Measurements from ENCODE around the gene MEAF6.
A peak's percentile ranks its signal among the peaks of the same experiment; 100 is the strongest.
"Not testable (repeated sequence)": the region's sequence is repeated elsewhere in the genome, so short reads cannot be mapped to it uniquely, and the experiment has no call there.

The MEAF6 gene

GRCh38 chr1:37529888-37530287, 15.3 kb upstream of the MEAF6 start:
- not testable (repeated sequence) for DNase-seq

GRCh38 chr1:37519613-37520012, 5.0 kb upstream of the MEAF6 start:
- DNase-seq = no peak

DNA sequence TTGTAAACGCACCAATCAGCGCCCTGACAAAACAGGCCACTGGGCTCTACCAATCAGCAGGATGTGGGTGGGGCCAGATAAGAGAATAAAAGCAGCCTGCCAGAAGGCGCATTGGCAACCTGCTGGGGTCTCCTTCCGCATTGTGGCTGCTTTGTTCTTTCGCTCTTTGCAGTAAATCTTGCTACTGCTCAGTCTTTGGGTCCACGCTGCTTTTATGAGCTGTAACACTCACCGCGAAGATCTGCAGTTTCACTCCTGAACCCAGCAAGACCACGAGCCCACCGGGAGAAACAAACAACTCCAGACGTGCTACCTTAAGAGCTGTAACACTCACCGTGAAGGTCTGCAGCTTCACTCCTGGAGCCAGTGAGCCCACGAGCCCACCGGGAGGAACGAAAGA, 4.4 kb upstream of the MEAF6 start:
- peak; percentile 63 for DNase-seq

- DNase-seq = not testable (repeated sequence)
Observed at GRCh38 chr1:37518241-37518640, 3.7 kb upstream of the MEAF6 start.

DNA sequence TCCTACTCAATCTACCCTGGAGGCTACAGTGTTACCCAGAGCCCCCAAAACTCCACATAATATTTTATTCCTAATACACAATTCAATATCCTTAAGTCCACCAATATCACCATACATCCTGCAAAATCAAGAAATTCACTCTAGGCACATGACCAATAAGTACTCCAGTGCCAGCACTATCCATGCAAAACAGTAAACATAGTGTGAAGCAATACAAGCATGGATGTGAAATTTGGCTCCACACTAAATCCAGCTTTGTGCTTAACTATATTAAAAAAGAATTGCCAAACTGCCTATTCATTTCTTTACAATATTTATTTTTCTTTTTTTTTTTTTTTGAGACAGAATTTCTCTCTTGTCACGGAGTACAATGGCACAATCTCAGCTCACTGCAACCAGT, 3.0 kb upstream of the MEAF6 start:
- DNase-seq = no peak

DNA sequence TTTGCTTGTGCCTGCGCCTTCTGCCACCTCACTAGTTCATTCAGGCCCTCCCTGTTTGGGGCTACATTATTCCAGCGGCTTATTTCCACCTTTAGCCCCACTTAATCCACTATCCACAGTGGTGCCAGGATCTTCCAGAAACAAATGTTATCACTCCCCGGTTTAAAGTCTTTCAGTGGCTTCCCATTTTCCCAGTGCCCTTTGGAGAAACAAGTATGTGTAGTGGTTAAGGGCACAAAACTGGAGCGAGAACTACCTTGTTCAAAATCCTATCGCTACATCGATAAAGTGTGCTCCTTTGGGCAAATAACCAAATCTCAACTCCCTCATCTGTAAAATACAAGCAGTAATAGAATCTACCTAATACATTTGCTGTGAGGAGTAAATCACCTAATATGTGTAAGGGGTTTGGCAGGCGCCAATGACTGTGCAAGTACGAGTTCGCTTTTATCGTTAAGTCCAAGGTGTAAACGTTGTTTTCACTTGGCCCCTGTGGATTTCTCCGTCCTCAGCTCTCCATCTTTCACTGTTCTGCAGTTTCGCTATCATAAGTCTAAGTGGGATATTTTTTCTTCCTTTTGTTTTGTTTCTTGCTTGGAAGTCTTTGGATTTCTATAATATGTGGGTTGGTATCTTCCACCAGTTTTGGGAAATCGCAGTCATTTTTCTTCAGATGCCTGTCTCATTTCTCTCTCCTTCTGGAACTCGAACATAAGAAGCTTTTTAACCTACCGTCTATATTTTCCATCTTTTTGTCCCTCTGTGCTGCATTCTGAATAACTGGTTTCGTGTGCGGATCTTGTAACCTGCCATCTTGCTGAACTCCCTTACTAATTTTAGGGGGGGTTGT, 844 bp upstream of the MEAF6 start:
- no peak for DNase-seq

GRCh38 chr1:37513795-37514349, 694 bp downstream of the MEAF6 start:
- DNase-seq = peak; percentile 62

- no peak for DNase-seq
Observed at GRCh38 chr1:37509181-37509580, 5.4 kb downstream of the MEAF6 start.

- no peak for DNase-seq
Observed at GRCh38 chr1:37506740-37507139, 7.8 kb downstream of the MEAF6 start.

- DNase-seq = not testable (repeated sequence)
Observed at GRCh38 chr1:37502791-37503190, 11.8 kb downstream of the MEAF6 start.

GRCh38 chr1:37502104-37502503, 12.5 kb downstream of the MEAF6 start:
- DNase-seq = no peak

DNA sequence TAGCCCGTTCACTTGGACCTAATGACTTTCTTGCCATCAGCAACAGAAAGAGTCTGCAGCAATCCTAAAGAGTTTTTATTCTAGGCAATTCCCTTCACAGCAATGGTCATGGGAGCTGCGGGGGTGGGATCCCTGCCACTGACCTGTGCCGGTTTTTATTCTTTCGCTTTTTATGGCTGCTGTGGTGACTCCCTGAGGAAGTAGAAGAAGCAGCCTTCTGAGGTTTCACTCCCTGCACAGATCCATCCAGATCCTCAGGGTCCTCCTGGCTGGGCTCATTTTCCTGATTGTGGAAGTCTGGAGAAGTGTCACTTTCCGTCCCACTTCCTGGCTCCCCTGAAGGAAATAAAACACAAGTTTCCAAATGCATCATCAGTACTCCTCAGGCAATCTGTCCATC, 12.9 kb downstream of the MEAF6 start:
- DNase-seq = no peak

DNA sequence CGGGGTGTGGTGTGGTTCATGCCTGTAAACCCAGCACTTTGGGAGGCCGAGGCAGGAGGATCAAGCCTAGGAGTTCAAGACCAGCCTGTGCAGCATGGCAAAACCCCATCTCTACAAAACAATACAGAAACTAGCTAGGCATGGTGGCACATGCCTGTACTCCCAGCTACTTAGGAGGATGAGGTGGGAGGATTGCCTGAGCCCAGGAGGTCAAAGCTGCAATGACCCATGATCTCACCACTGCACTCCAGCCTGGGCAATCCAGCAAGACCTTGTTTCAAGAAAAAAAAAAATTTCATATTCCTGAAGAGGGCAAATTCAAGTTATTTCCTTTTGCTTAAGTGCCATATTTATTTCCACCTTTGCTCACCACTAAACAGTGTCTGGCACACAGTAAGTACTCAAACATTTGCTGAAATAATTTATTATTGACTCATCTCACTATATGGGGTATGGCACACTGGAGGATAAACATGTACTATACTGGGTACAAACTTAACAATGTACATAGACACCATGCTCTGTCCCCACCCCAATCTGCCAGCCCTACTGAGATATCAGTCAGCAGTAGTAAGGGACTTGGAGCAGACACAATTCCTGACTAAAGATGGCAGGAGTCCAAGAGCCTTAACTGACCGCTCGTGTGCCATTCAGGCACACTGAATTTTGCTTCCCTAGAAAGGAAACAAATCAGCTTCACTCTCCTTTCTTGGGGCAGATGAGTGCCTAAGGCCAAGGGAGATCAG, 15.5 kb downstream of the MEAF6 start:
- no peak for DNase-seq

- no peak for DNase-seq
Observed at GRCh38 chr1:37497832-37498231, 16.7 kb downstream of the MEAF6 start.

DNA sequence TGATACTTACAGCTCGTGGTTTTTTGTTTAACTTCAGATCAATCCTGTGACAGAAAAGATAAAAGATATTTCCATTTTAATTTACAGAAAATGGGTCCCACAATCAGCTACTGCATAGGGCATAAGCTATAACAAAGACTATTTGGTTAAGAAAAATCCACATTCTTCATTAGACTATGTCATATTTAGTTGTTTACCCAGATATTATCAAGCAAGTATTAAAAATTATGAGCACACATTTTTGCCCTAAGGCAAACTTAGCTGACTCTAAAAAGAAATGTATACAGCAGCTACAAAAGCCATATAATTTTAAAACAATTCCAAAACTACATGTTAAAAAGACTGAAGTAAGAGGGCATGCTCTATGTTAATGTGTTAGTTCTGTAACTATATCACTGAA, 18.7 kb downstream of the MEAF6 start:
- no peak for DNase-seq

GRCh38 chr1:37493336-37494098, 21.0 kb downstream of the MEAF6 start:
- DNase-seq = no peak

GRCh38 chr1:37487619-37487984, 27.0 kb downstream of the MEAF6 start:
- DNase-seq = no peak

- peak; percentile 65 for DNase-seq
Observed at GRCh38 chr1:37486680-37487618, 27.6 kb downstream of the MEAF6 start.

GRCh38 chr1:37485902-37486679, 28.5 kb downstream of the MEAF6 start:
- no peak for DNase-seq

GRCh38 chr1:37484325-37485051, 30.1 kb downstream of the MEAF6 start:
- no peak for DNase-seq

DNA sequence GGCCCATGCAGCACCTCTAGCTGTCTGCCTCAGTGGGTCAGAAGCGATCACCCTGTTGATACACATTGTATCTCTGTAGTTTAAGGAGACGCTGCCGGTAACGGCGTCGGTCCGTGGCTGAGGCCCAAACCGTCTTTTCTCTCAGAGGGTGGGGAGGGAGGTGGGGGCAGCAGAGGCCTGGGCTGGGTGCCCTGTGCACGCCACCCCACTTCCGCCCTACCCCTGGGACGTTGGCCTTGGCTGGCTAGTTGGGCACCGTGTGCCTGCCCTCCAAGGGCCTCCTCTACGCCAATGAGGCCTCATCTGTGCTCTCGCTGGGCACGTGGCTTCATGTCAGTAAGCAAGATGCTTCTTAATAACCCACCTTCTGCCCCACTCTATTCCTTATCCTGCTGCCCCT, 30.8 kb downstream of the MEAF6 start:
- no peak for DNase-seq

Data from CD4-positive, alpha-beta T cell treated with Interleukin-15 for 1 hour (primary cell).